ENCODE measurements around the gene DAAM1.

- no peak for TF ChIP-seq CTCF (IDR thresholded peaks at IDR 0.05; ENCODE audit: borderline replicate concordance, extremely low read depth, low read length, poor library complexity, severe bottlenecking)
- TF ChIP-seq EZH2 (IDR thresholded peaks at IDR 0.05; ENCODE audit: borderline replicate concordance, low read depth, low read length, severe bottlenecking) = no peak
Observed at GRCh38 chr14:59215322-59215721, 26.9 kb downstream of the DAAM1 start.
